Stimulated activated CD4-positive, alpha-beta T cell treated with anti-CD3 and anti-CD28 coated beads, TNF-alpha, amount 100 ng/mL, for 48 hours (primary cell): ENCODE data around the gene ZNF521.

Source experiments
- DNase-seq, 3 donors: peaks; one replicate each; pipeline ENCODE4 v3.0.0-alpha.2; 2020; ENCODE audit warnings: low read depth in 3 of 3

The ZNF521 gene

GRCh38 chr18:25351777-25352628 is at the start of gene ZNF521:
Gene ZNF521, minus strand, starts transcription at chr18:25352166. Its CDS starts 1,220 bp downstream, at chr18:25350946.
- DNase-seq, result peak in 1 of 3 donors; percentile 20

- DNase-seq, result no peak
Measured at GRCh38 chr18:25399554-25399953, 47.6 kb upstream of the ZNF521 start.

- no peak for DNase-seq
Measured at GRCh38 chr18:25392192-25392591, 40.2 kb upstream of the ZNF521 start.

GRCh38 chr18:25373432-25374179 is 21.6 kb upstream of the ZNF521 start:
- DNase-seq, result no peak

- DNase-seq, result no peak
Measured at GRCh38 chr18:25370391-25370790, 18.4 kb upstream of the ZNF521 start.

- no peak for DNase-seq
Measured at GRCh38 chr18:25365242-25365641, 13.3 kb upstream of the ZNF521 start.

- no peak for DNase-seq
Measured at GRCh38 chr18:25364732-25365131, 12.8 kb upstream of the ZNF521 start.

- no peak for DNase-seq
Measured at GRCh38 chr18:25360301-25360899, 8.4 kb upstream of the ZNF521 start.

- no peak for DNase-seq
Measured at GRCh38 chr18:25353080-25353479, 1.1 kb upstream of the ZNF521 start.

- no peak for DNase-seq
Measured at GRCh38 chr18:25352629-25353005, 651 bp upstream of the ZNF521 start.

GRCh38 chr18:25351280-25351775 is 638 bp downstream of the ZNF521 start:
- DNase-seq, result no peak

GRCh38 chr18:25350489-25351251 is 1.3 kb downstream of the ZNF521 start:
- DNase-seq, result no peak

GRCh38 chr18:25349926-25350487 is 2.0 kb downstream of the ZNF521 start:
- no peak for DNase-seq

- DNase-seq, result no peak
Measured at GRCh38 chr18:25349131-25349925, 2.6 kb downstream of the ZNF521 start.

- no peak for DNase-seq
Measured at GRCh38 chr18:25348386-25349130, 3.4 kb downstream of the ZNF521 start.

GRCh38 chr18:25346561-25346960 is 5.4 kb downstream of the ZNF521 start:
- DNase-seq, result no peak

GRCh38 chr18:25345081-25345866 is 6.7 kb downstream of the ZNF521 start:
- DNase-seq, result no peak

GRCh38 chr18:25341831-25342230 is 10.1 kb downstream of the ZNF521 start:
- DNase-seq, result no peak

- DNase-seq, result no peak
Measured at GRCh38 chr18:25340762-25341161, 11.2 kb downstream of the ZNF521 start.
